IMR-90 (cell line): ENCODE measurements around the gene RAB39B. TPM values are rescaled to one million over a fixed set of nuclear protein-coding genes. Genes with fewer than 3 reads are reported as not detected.

Source experiments
- ATAC-seq: fragments of 200-7000 bp; cut with Tn5 transposase; 2 replicates; pipeline ENCODE4 v1.9.1; 2020; ENCODE audit warnings: low read depth, mild to moderate bottlenecking, moderate library complexity
- BruUV-seq: library from RNA; stranded (reverse); fragments of 400-500 nt; replicated peaks from 2 replicates; lab custom pipeline; 2021; lab: Mats Ljungman, UMichigan
- CTCF ChIA-PET: fragments of 300-600 bp; formaldehyde crosslinking; extraction: SDS; loops from one replicate; lab custom pipeline; 2021; ENCODE audit warnings: antibody characterized with exemption; lab: Yijun Ruan, JAX
- POLR2A ChIA-PET: fragments of 300-600 bp; sonication (Branson Sonifier 250); formaldehyde crosslinking; loops from one replicate; lab custom pipeline; 2022; ENCODE audit warnings: antibody characterized with exemption; ENCODE audit not compliant: unreplicated experiment; lab: Charles Lee
- DNase-seq: peaks from one replicate; pipeline ENCODE4 v3.0.0; 2013
- H2AFZ ChIP-seq: replicated peaks from 2 replicates; pipeline ENCODE3; 2013; ENCODE audit warnings: low read length, mild to moderate bottlenecking; ENCODE audit not compliant: poor library complexity
- H2AK5ac ChIP-seq: 2 replicates; pipeline ENCODE4 v1.6.1; 2013; ENCODE audit warnings: low read depth, low read length, inconsistent platforms
- H2AK9ac ChIP-seq: replicated peaks from 2 replicates; pipeline ENCODE3; 2013; ENCODE audit warnings: mild to moderate bottlenecking, low read depth, low read length, moderate library complexity; ENCODE audit not compliant: poor library complexity
- H2BK120ac ChIP-seq: 2 replicates; pipeline ENCODE4 v1.6.1; 2013; ENCODE audit warnings: low read depth, low read length, inconsistent platforms
- H2BK15ac ChIP-seq: 3 replicates; pipeline ENCODE4 v1.6.1; 2013; ENCODE audit warnings: low read depth, low read length, inconsistent platforms
- H2BK20ac ChIP-seq: 2 replicates; pipeline ENCODE4 v1.6.1; 2013; ENCODE audit warnings: low read depth, mild to moderate bottlenecking, inconsistent platforms, low read length, moderate library complexity
- H2BK5ac ChIP-seq: 2 replicates; pipeline ENCODE4 v1.6.1; 2013; ENCODE audit warnings: mild to moderate bottlenecking, low read depth, low read length, inconsistent platforms; ENCODE audit not compliant: poor library complexity, severe bottlenecking
- H3K14ac ChIP-seq: replicated peaks from 2 replicates; pipeline ENCODE4 v1.6.1; 2013; ENCODE audit warnings: low read depth, low read length, inconsistent platforms
- H3K18ac ChIP-seq: 2 replicates; pipeline ENCODE4 v1.6.1; 2013; ENCODE audit warnings: low read depth, low read length, control low read depth
- H3K23ac ChIP-seq: 2 replicates; pipeline ENCODE4 v1.6.1; 2013; ENCODE audit warnings: low read depth, low read length, inconsistent platforms
- H3K27ac ChIP-seq: 2 replicates; pipeline ENCODE4 v1.5.1; 2013; ENCODE audit warnings: mild to moderate bottlenecking, control low read depth, low read length; ENCODE audit not compliant: insufficient read depth
- H3K27me3 ChIP-seq: 2 replicates; pipeline ENCODE4 v1.6.1; 2013; ENCODE audit warnings: low read length; ENCODE audit not compliant: control insufficient read depth, insufficient read depth
- H3K36me3 ChIP-seq: 2 replicates; pipeline ENCODE4 v1.6.1; 2013; ENCODE audit warnings: low read length, mixed read lengths; ENCODE audit not compliant: control insufficient read depth, insufficient read depth
- H3K4ac ChIP-seq: 2 replicates; pipeline ENCODE4 v1.6.1; 2013; ENCODE audit warnings: low read depth, low read length, inconsistent platforms
- H3K4me1 ChIP-seq: 2 replicates; pipeline ENCODE4 v1.6.1; 2013; ENCODE audit warnings: low read length, mixed read lengths; ENCODE audit not compliant: control insufficient read depth, insufficient read depth
- H3K4me2 ChIP-seq: 2 replicates; pipeline ENCODE4 v1.6.1; 2013; ENCODE audit warnings: low read depth, mild to moderate bottlenecking, control low read depth, low read length, moderate library complexity
- H3K4me3 ChIP-seq: 2 replicates; pipeline ENCODE4 v1.5.1; 2013; ENCODE audit warnings: low read depth, mild to moderate bottlenecking, control low read depth, low read length, moderate library complexity; ENCODE audit not compliant: insufficient read depth
- H3K56ac ChIP-seq: 2 replicates; pipeline ENCODE4 v1.6.1; 2013; ENCODE audit warnings: low read length, inconsistent platforms; ENCODE audit not compliant: insufficient read depth; ENCODE audit errors: extremely low read depth
- H3K79me1 ChIP-seq, 2 experiments: 2 replicates each; pipeline ENCODE4 v1.6.1; 2013; ENCODE audit warnings: low read length in 2 of 2, inconsistent platforms in 1 of 2, low read depth in 1 of 2
- H3K9ac ChIP-seq: 2 replicates; pipeline ENCODE4 v1.6.1; 2013; ENCODE audit warnings: low read depth, low read length, control low read depth
- H3K9me1 ChIP-seq: 2 replicates; pipeline ENCODE4 v1.6.1; 2013; ENCODE audit warnings: low read length, inconsistent platforms; ENCODE audit not compliant: insufficient read depth
- H3K9me3 ChIP-seq: 2 replicates; pipeline ENCODE4 v1.6.1; 2013; ENCODE audit warnings: low read length; ENCODE audit not compliant: control insufficient read depth, insufficient read depth
- H4K20me1 ChIP-seq: 2 replicates; pipeline ENCODE4 v1.6.1; 2013; ENCODE audit warnings: low read length, inconsistent platforms; ENCODE audit not compliant: insufficient read depth
- H4K5ac ChIP-seq: 2 replicates; pipeline ENCODE4 v1.6.1; 2013; ENCODE audit warnings: mild to moderate bottlenecking, low read depth, low read length, control low read depth
- H4K8ac ChIP-seq, 2 experiments: 2 replicates each; pipeline ENCODE4 v1.6.1; 2013; ENCODE audit warnings: low read depth in 2 of 2, low read length in 2 of 2, control low read depth in 1 of 2, inconsistent platforms in 1 of 2
- H4K91ac ChIP-seq: 2 replicates; pipeline ENCODE4 v1.6.1; 2013; ENCODE audit warnings: low read depth, low read length, inconsistent platforms; ENCODE audit not compliant: insufficient read depth
- BHLHE40 ChIP-seq: fragments of 150-350 bp; IDR thresholded peaks from 2 replicates; pipeline ENCODE4 v1.6.1; 2016; ENCODE audit warnings: mild to moderate bottlenecking, low read depth, low read length
- CEBPB ChIP-seq: IDR thresholded peaks from 2 replicates; pipeline ENCODE4 v1.6.1; 2012; ENCODE audit warnings: low read depth, low read length, improper control_type of control experiment
- CHD1 ChIP-seq: IDR thresholded peaks from 2 replicates; pipeline ENCODE4 v1.6.1; 2012; ENCODE audit warnings: low read depth, low read length, improper control_type of control experiment
- FOS ChIP-seq: fragments of 150-350 bp; IDR thresholded peaks from 2 replicates; pipeline ENCODE4 v1.6.1; 2016; ENCODE audit warnings: low read depth, low read length
- MAFK ChIP-seq: IDR thresholded peaks from 2 replicates; pipeline ENCODE4 v1.6.1; 2012; ENCODE audit warnings: low read depth, low read length, improper control_type of control experiment
- MAZ ChIP-seq: IDR thresholded peaks from 2 replicates; pipeline ENCODE4 v1.6.1; 2012; ENCODE audit warnings: low read depth, mild to moderate bottlenecking, low read length, improper control_type of control experiment, moderate library complexity, borderline replicate concordance
- MXI1 ChIP-seq: IDR thresholded peaks from 2 replicates; pipeline ENCODE4 v1.6.1; 2012; ENCODE audit warnings: low read depth, mild to moderate bottlenecking, low read length, moderate library complexity, borderline replicate concordance
- NFE2L2 ChIP-seq: fragments of 150-350 bp; IDR thresholded peaks from 2 replicates; pipeline ENCODE4 v1.6.1; 2016; ENCODE audit warnings: low read depth, mild to moderate bottlenecking, low read length
- RAD21 ChIP-seq: IDR thresholded peaks from 2 replicates; pipeline ENCODE4 v1.6.1; 2012; ENCODE audit warnings: low read length, improper control_type of control experiment
- RCOR1 ChIP-seq: IDR thresholded peaks from 2 replicates; pipeline ENCODE4 v1.6.1; 2012; ENCODE audit warnings: mild to moderate bottlenecking, low read length, improper control_type of control experiment; ENCODE audit not compliant: insufficient replicate concordance
- RFX5 ChIP-seq: IDR thresholded peaks from 2 replicates; pipeline ENCODE4 v1.8.0; 2012; ENCODE audit warnings: low read depth, mild to moderate bottlenecking, low read length, moderate library complexity
- SMC3 ChIP-seq: fragments of 150-350 bp; IDR thresholded peaks from 2 replicates; pipeline ENCODE4 v1.6.1; 2016; ENCODE audit warnings: low read depth, mild to moderate bottlenecking, antibody characterized with exemption, low read length, moderate library complexity
- WGBS, 2 experiments: methylation state at CpG; one replicate each; pipeline versions ENCODE4 v1.1.5 to v1.1.7; 2013; ENCODE audit warnings: missing lambda C conversion rate in 2 of 2; ENCODE audit not compliant: insufficient read length in 1 of 2; ENCODE audit errors: extremely low coverage in 2 of 2; 5-methylcytosine and 5-hydroxymethylcytosine counted together
- dilution Hi-C: fragments of 300-500 bp; cut with HindIII; formaldehyde crosslinking; loops from one replicate; pipeline ENCODE4 v1.14.3; 2018; ENCODE audit warnings: low sequenced_read_pairs; ENCODE audit not compliant: unreplicated experiment
- in situ Hi-C: fragments of 300-500 bp; cut with MboI; formaldehyde crosslinking; loops from 3 replicates; pipeline ENCODE4 v1.14.3; 2019; ENCODE audit warnings: low sequenced_read_pairs, inconsistent platforms, mixed read lengths
- intact Hi-C: fragments of 100-400 bp; cut with micrococcal nuclease; formaldehyde crosslinking; loops from 2 replicates; pipeline ENCODE4 v1.10.0; 2022
- polyA plus RNA-seq, 3 experiments: library from polyadenylated mRNA; depleted of rRNA; stranded (reverse); fragments of >200 nt; gene quantifications; 2 replicates each; pipeline ENCODE4 v1.2.3, GENCODE V29; 2012; ENCODE audit warnings: low replicate concordance in 1 of 3
- total RNA-seq: library from RNA; depleted of rRNA; stranded (reverse); fragments of >200 nt; gene quantifications from 2 replicates; pipeline ENCODE4 v1.2.3, GENCODE V29; 2012
- TF ChIP-seq, protein P1 (sequence below): fragments of 150-350 bp; IDR thresholded peaks from 2 replicates; pipeline ENCODE4 v1.6.1; 2017; ENCODE audit warnings: mild to moderate bottlenecking, antibody characterized with exemption, low read length, low read depth
- TF ChIP-seq, protein P2 (sequence below): conservative IDR thresholded peaks from 2 replicates; pipeline ENCODE4 v1.5.1; 2012; ENCODE audit warnings: mild to moderate bottlenecking, low read depth, low read length, improper control_type of control experiment
- TF ChIP-seq, protein P3 (sequence below): fragments of 150-350 bp; IDR thresholded peaks from 2 replicates; pipeline ENCODE4 v1.6.1; 2016; ENCODE audit warnings: low read depth, mild to moderate bottlenecking, low read length, moderate library complexity, borderline replicate concordance

RAB39B gene
- total and polyA plus RNA-seq, 2 of the 4 experiments (the other 2 are of a cell fraction) = 0.29 to 0.54 TPM

DNA sequence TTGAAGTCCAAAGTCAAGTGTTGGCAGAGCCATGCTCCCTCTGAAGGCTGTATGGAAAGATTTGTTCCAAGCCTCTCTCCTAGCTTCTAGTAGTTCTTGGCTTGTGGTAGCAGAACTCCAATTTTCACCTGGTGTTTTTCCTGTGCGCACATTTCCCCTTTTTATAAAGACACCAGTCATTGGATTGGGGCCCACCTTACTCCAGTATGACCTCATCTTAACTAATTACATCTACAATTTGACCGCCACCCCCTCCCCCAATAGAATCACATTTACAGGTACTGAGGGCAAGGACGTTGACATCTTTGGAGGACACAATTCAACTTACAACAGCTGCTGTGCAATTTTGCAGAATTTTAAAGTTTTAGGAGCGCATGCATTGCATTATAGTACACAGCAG lies 16.8 kb downstream of the RAB39B start:
- no peaks in the 10 kb centered on the region for H4K20me1 ChIP-seq
- no peak overlapping the region for H4K5ac ChIP-seq
- H3K9ac ChIP-seq = no peak overlapping the region
- WGBS, 2 experiments = no CpG with 5 or more reads among the region's 4 CpGs
- no peak overlapping the region for H2AFZ ChIP-seq
- no peak overlapping the region for H3K4ac ChIP-seq
- H3K9me1 ChIP-seq = no peaks in the 10 kb centered on the region
- no peaks in the 10 kb centered on the region for H3K4me1 ChIP-seq
- no peak overlapping the region for H3K27ac ChIP-seq
- ChIA-PET CTCF (no interaction called here), POLR2A (no interaction called here)
- no peak overlapping the region for H2BK20ac ChIP-seq
- DNase-seq (no peak), ATAC-seq (no peak)
- TF ChIP-seq, protein P1, sequence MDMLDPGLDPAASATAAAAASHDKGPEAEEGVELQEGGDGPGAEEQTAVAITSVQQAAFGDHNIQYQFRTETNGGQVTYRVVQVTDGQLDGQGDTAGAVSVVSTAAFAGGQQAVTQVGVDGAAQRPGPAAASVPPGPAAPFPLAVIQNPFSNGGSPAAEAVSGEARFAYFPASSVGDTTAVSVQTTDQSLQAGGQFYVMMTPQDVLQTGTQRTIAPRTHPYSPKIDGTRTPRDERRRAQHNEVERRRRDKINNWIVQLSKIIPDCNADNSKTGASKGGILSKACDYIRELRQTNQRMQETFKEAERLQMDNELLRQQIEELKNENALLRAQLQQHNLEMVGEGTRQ = no peak
- TF ChIP-seq FOS = no peak
- TF ChIP-seq MAFK = no peak
- TF ChIP-seq MXI1 = no peak
- no peak for TF ChIP-seq MAZ
- no peak for TF ChIP-seq CHD1
- no peak for TF ChIP-seq NFE2L2
- no peak for TF ChIP-seq RFX5
- TF ChIP-seq, protein P2, sequence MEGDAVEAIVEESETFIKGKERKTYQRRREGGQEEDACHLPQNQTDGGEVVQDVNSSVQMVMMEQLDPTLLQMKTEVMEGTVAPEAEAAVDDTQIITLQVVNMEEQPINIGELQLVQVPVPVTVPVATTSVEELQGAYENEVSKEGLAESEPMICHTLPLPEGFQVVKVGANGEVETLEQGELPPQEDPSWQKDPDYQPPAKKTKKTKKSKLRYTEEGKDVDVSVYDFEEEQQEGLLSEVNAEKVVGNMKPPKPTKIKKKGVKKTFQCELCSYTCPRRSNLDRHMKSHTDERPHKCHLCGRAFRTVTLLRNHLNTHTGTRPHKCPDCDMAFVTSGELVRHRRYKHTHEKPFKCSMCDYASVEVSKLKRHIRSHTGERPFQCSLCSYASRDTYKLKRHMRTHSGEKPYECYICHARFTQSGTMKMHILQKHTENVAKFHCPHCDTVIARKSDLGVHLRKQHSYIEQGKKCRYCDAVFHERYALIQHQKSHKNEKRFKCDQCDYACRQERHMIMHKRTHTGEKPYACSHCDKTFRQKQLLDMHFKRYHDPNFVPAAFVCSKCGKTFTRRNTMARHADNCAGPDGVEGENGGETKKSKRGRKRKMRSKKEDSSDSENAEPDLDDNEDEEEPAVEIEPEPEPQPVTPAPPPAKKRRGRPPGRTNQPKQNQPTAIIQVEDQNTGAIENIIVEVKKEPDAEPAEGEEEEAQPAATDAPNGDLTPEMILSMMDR = no peak
- no peak for TF ChIP-seq RCOR1
- TF ChIP-seq, protein P3, sequence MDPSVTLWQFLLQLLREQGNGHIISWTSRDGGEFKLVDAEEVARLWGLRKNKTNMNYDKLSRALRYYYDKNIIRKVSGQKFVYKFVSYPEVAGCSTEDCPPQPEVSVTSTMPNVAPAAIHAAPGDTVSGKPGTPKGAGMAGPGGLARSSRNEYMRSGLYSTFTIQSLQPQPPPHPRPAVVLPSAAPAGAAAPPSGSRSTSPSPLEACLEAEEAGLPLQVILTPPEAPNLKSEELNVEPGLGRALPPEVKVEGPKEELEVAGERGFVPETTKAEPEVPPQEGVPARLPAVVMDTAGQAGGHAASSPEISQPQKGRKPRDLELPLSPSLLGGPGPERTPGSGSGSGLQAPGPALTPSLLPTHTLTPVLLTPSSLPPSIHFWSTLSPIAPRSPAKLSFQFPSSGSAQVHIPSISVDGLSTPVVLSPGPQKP = no peak
- TF ChIP-seq RAD21 = no peak
- no peak for TF ChIP-seq CEBPB
- no peak for TF ChIP-seq SMC3
- TF ChIP-seq BHLHE40 = no peak
- dilution Hi-C loops (no loop called here), in situ Hi-C loops (no loop called here), intact Hi-C loops (no loop called here)
- H3K23ac ChIP-seq = no peak overlapping the region
- no peak overlapping the region for H2AK9ac ChIP-seq
- no peak overlapping the region for H2BK15ac ChIP-seq
- BruUV-seq = no TSS peak
- H2BK5ac ChIP-seq = no peak overlapping the region
- H3K56ac ChIP-seq = no peak overlapping the region
- no peak overlapping the region for H3K14ac ChIP-seq
- no peak overlapping the region for H4K91ac ChIP-seq
- H2AK5ac ChIP-seq = no peak overlapping the region
- H3K36me3 ChIP-seq = no peaks in the 10 kb centered on the region
- no peak overlapping the region for H2BK120ac ChIP-seq
- H3K4me2 ChIP-seq = no peak overlapping the region
- no peak overlapping the region for H3K4me3 ChIP-seq
- no peaks in the 10 kb centered on the region for H3K9me3 ChIP-seq
- no peaks in the 10 kb centered on the region for H3K27me3 ChIP-seq
- no peak overlapping the region for H3K18ac ChIP-seq
- H4K8ac ChIP-seq = no peak overlapping the region
- H3K79me1 ChIP-seq = no peaks in the 10 kb centered on the region
